Stimulated activated CD4-positive, alpha-beta T cell treated with anti-CD3 and anti-CD28 coated beads, Interleukin-2, amount 100 ng/mL, for 24 hours (primary cell): ENCODE data around the gene ZSCAN5A.
"Not testable (repeated sequence)": the region's sequence is repeated elsewhere in the genome, so short reads cannot be mapped to it uniquely, and the experiment has no call there.

Experiments
- DNase-seq, 2 donors: peaks; one replicate each; pipeline ENCODE4 v3.0.0-alpha.2; 2020

The ZSCAN5A gene

GRCh38 chr19:56314018-56314380 lies 640 bp downstream of the ZSCAN5A start:
- DNase-seq: no peak

- DNase-seq: peak in 1 of 2 donors; percentile 4
Observed at GRCh38 chr19:56312787-56313657, 1.6 kb downstream of the ZSCAN5A start.

GRCh38 chr19:56312342-56312741 lies 2.3 kb downstream of the ZSCAN5A start:
- no peak for DNase-seq

- DNase-seq: no peak
Observed at GRCh38 chr19:56310462-56310861, 4.2 kb downstream of the ZSCAN5A start.

GRCh38 chr19:56309511-56310185 lies 5.0 kb downstream of the ZSCAN5A start:
- DNase-seq: peak; percentile 64 to 65

- no peak for DNase-seq
Observed at GRCh38 chr19:56308792-56309191, 5.8 kb downstream of the ZSCAN5A start.

- DNase-seq: not testable (repeated sequence)
Observed at GRCh38 chr19:56307062-56307461, 7.6 kb downstream of the ZSCAN5A start.

- DNase-seq: no peak
Observed at GRCh38 chr19:56306016-56306415, 8.6 kb downstream of the ZSCAN5A start.

GRCh38 chr19:56304243-56304642 lies 10.4 kb downstream of the ZSCAN5A start:
- DNase-seq: no peak

GRCh38 chr19:56301886-56302620 lies 12.6 kb downstream of the ZSCAN5A start:
- no peak for DNase-seq

- no peak for DNase-seq
Observed at GRCh38 chr19:56301155-56301554, 13.5 kb downstream of the ZSCAN5A start.

- no peak for DNase-seq
Observed at GRCh38 chr19:56299688-56300087, 15.0 kb downstream of the ZSCAN5A start.

- DNase-seq: no peak
Observed at GRCh38 chr19:56297010-56297409, 17.6 kb downstream of the ZSCAN5A start.

GRCh38 chr19:56295531-56296455 lies 18.8 kb downstream of the ZSCAN5A start:
- DNase-seq: no peak

GRCh38 chr19:56294549-56294948 lies 20.1 kb downstream of the ZSCAN5A start:
- no peak for DNase-seq

GRCh38 chr19:56291867-56292266 lies 22.8 kb downstream of the ZSCAN5A start:
- peak in 1 of 2 donors; percentile 3 for DNase-seq

GRCh38 chr19:56290104-56290503 lies 24.5 kb downstream of the ZSCAN5A start:
- no peak for DNase-seq

GRCh38 chr19:56284746-56285145 lies 29.9 kb downstream of the ZSCAN5A start:
- DNase-seq: no peak

GRCh38 chr19:56282809-56283208 lies 31.8 kb downstream of the ZSCAN5A start:
- DNase-seq: no peak

- no peak for DNase-seq
Observed at GRCh38 chr19:56273563-56274117, 41.0 kb downstream of the ZSCAN5A start.

- no peak for DNase-seq
Observed at GRCh38 chr19:56272161-56272798, 42.4 kb downstream of the ZSCAN5A start, which contains the start of gene EDDM13. EDDM13 (plus strand) TSS chr19:56272748; CDS start chr19:56272835, 87 bp downstream.
